ENCODE data around the gene NXT1.
"Not testable (repeated sequence)": the region's sequence is repeated elsewhere in the genome, so short reads cannot be mapped to it uniquely, and the experiment has no call there.

The NXT1 gene

GRCh38 chr20:23350196-23350903 is at the start of gene NXT1:
NXT1 (plus strand) TSS chr20:23350791; CDS start chr20:23354042, 3,251 bp downstream.
- peak; percentile 92 for DNase-seq (ENCODE audit: low read depth)

DNA sequence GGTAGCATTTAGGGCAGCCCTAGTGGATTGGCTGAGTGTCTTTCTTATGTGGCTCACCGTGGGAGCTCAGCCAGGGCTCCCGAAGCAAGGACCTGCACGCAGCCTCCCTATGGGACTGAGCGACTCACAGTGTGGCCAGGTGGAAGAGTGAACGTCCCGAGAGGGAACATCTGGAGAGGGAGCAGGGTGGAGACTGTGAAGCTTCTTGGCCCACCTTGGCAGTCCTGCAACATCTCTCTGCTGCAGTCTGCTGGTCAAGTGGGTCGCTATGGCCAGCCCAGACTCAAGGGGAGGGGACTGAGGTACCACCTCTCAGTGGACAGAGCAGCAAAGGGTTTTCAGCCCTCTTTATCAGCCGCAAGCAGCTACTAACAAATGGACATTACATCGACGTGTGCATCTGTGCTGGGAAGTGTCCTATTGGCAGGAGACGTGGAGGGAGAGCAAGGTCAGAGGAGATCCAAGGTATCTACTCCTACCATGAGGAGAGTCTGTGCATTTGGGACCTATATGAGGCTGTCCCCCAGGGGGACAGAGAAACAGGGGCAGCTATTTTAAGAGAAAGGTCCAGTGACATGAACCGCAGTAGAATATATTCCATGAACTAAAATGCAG is 49.0 kb upstream of the NXT1 start:
- no peak for DNase-seq (ENCODE audit: low read depth)

DNA sequence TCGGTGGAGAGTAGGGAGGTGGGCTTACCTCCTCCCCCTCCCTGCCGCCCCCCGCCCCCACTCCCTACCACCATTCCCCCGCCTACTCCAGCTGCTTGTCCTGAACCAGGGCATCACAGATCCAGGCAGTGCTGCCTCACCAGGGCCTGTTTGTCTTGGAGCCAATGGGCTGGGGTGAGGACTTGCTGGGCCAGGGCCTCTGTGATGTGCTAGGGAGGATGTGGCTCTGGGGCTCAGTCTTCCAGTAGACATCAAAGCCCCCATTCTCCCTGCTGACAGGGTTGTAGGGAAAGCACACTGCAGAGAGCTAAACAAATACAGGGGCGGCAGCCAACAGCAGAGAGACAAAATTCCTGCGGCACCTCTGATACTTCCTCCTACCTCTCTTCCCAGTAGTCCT is 48.2 kb upstream of the NXT1 start:
- DNase-seq (ENCODE audit: low read depth): no peak

DNA sequence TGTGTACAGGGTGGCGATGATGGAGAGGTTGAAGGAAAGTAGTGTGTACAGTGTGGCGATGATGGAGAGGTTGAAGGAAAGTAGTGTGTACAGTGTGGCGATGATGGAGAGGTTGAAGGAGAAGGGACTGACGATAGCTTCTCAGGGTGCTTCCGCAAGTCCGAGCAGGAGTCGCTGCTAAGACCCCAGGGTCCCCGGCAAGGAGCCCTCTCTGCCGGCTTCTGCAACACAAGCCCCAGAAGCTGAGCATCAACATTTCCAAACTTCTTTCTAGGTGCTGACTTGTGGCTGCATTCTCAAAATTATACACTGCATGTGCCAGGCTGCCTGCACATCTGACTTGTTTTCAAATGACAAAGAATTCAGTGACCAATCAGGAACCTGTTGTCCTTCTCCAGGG is 47.8 kb upstream of the NXT1 start:
- no peak for DNase-seq (ENCODE audit: low read depth)

DNA sequence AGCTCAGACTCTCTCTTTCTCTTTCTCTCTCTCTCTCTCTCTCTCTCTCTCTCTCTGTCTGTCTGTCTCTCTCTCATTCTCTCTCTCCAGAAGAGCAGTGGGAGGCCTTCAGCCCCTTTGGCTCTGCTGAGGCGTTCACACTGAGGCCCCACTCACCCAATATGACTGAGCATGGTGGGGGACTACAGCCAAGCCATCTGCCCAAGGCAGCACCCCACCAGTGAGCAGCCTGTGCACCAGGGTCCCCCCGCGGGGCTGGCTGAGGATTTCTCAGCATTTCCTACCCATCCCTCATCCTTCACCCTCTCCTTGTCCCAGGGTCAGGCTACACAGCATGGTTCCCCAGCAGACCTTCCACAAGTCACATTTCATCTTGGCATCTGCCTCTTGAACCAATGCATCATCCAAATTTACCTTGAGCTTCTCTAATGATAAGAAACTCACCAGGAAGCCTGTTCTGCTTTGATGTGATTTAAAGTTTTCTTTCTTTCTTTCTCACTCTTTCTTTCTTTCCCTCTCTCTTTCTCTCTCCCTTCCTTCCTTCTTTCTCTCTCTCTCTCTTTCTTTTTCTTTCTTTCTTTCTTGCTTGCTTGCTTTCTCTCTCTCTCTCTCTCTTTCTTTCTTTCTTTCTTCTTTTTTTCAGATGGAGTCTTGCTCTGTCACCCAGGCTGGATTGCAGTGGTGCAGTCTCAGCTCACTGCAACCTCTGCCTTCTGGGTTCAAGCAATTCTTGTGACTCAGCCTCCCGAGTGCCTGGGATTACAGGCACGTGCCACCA is 47.1 kb upstream of the NXT1 start:
- no peak for DNase-seq (ENCODE audit: low read depth)

DNA sequence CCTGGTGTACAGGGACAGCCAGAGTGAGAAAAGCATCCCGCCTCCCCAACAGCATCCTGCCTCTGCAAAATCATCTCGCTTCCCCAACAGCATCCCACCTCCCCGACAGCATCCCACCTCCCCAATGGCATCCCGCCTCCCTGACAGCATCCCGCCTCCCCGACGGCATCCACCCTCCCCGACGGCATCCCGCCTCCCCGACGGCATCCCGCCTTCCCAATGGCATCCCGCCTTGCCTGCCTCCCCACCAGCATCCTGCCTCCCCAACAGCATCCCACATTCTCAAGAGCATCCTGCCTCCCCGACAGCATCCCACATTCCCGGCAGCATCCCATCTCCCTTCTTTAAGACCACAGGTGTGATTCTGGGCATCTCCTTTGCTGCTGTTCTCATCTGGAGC is 46.0 kb upstream of the NXT1 start:
- DNase-seq (ENCODE audit: low read depth): no peak

GRCh38 chr20:23305098-23305497 is 45.5 kb upstream of the NXT1 start:
- no peak for DNase-seq (ENCODE audit: low read depth)

- DNase-seq (ENCODE audit: low read depth): not testable (repeated sequence)
These were observed 43.2 kb upstream of the NXT1 start for GRCh38 chr20:23307393-23307792.

- no peak for DNase-seq (ENCODE audit: low read depth)
These were observed 42.6 kb upstream of the NXT1 start for GRCh38 chr20:23308024-23308423.

DNA sequence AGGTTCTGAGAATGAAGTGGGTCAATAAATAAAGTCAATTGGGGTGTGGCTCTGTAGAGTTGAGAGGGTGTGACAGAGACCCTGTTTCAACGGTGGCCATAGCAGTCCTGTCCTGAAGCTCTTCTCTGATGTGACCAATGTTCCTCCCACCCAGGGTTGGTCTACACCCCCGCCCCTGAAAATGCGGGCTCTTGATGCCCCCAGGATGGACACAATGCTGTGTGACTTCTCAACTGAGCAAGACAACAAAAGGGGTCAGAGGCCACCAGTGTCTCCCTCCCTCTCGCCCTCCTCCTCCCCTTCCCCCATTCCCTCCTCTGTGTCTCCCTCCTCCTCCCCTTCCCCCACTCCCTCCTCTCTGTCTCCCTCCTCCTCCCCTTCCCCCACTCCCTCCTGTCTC is 41.7 kb upstream of the NXT1 start:
- no peak for DNase-seq (ENCODE audit: low read depth)

GRCh38 chr20:23309781-23310180 is 40.8 kb upstream of the NXT1 start:
- DNase-seq (ENCODE audit: low read depth): no peak

DNA sequence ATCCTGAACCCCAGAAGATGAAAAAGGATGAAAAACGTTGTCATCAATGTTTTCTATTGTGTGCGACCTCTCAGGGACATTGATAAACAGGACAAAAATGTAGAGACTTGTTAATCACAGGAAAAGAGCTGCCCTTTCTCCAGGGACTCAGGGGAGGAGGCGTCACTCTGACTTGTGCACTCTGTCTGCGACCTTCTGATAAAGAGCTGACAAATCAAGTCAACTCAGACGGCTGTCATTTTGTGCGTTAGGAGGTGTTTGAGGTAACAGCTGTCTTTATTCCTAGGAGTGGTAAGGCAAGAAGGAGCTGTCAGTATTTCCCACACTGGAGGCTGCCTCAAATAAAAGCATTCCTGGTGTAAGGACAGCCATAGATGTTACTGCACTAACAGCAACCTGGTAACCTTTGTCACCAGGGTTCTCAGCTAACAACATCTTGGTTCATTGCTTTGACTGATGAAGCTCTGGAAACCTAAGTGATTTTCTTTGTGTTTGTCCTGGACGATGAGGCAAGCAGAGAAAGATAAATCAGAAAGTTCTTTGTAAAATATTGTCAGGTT is 38.6 kb upstream of the NXT1 start:
- no peak for DNase-seq (ENCODE audit: low read depth)

DNA sequence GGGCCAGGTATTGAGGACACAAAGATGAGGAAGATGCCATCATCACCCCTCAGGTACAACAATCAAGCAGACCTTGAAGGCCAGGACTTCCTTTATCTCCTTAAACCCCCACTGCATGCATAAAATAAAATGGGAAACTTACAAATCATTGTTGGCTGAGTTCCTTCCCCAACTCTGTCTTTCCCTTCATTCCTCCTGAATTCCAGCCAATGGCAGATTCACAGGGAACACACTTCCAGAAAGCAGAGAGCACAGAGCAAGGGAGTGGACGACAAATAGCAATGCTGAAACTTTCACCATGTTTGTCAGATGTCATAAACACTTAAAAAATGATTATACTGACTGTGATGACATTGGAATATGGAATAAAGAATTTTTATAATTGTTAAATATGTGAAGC is 37.3 kb upstream of the NXT1 start:
- no peak for DNase-seq (ENCODE audit: low read depth)

DNA sequence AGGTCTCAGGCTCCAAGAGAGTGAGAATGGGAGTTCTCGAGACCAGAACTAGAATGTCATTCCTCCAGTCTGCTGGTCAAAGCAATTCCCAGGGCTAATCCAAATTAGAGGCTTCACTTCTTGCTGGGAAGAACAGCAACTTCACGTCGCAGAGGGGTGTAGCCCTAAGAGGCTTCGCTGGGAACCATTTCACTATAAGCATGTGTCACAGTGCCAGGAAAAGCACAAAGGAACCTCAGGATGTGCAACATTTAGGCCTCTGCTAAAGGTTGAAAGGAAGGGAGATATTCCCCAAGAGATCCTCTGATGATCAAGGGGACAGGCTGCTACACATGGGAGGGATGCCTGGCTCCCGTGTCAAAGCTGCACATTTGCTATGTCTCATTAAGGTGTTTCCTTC is 35.9 kb upstream of the NXT1 start:
- DNase-seq (ENCODE audit: low read depth): no peak

- no peak for DNase-seq (ENCODE audit: low read depth)
These were observed 35.5 kb upstream of the NXT1 start for GRCh38 chr20:23315099-23315498.

DNA sequence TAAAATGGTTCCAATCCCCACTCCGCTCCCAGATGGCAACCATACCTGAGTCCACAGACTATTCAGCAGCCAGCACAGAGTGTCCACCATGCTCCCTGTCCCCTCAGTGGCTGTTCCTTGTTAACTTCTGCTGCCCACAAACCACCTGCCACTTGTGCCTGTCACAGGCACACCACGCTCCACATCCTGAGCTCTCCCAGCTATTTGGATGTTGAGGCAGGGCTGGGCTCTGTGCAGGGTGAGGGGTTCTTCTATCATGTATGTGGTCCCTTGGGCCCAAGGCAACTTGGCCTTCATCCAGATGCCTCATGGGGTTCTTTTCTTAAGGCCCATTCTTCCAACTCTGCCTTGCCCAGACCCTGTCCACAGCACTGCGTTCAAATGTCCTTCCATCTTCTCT is 34.0 kb upstream of the NXT1 start:
- no peak for DNase-seq (ENCODE audit: low read depth)

- no peak for DNase-seq (ENCODE audit: low read depth)
These were observed 33.5 kb upstream of the NXT1 start for GRCh38 chr20:23317081-23317480.

- DNase-seq (ENCODE audit: low read depth): no peak
These were observed 32.2 kb upstream of the NXT1 start for GRCh38 chr20:23318347-23318746.

DNA sequence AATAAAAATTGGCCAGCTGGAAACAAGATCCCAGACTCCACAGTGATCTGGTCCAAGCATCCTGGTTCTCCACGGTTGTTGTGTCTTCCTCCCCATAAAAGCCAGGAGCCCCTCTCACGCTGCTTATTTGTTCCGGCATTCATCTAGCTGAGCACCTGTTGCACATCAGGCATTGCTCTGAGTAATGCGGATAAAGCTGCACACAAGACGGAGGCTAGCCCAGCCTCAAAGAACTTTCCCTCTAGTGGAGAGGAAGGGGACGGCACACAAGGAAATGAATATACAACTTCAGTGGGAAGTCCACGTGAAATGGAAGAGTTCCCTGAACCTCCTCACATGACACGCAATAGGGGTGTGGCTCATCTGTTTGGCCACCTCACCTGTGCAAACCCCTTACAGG is 30.3 kb upstream of the NXT1 start:
- DNase-seq (ENCODE audit: low read depth): no peak

DNA sequence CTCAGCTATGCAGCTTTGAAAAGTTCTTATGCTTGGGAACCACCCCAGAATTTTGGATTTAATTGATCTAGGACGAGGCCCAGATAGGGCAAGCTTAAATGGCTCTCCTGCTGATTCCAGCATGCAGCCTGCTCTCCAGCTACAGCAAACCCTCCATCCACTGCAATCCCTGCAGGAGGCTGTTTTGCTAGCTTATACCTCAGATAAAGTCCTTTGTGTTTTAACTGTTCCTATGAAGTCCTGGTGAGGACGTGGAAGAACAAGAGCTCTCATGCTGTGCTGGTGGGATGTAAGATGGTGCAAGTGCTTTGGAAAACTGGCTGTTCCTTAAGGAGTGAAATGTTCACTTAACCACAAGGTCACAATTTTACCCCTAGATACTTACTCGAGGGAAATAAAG is 25.5 kb upstream of the NXT1 start:
- DNase-seq (ENCODE audit: low read depth): no peak

DNA sequence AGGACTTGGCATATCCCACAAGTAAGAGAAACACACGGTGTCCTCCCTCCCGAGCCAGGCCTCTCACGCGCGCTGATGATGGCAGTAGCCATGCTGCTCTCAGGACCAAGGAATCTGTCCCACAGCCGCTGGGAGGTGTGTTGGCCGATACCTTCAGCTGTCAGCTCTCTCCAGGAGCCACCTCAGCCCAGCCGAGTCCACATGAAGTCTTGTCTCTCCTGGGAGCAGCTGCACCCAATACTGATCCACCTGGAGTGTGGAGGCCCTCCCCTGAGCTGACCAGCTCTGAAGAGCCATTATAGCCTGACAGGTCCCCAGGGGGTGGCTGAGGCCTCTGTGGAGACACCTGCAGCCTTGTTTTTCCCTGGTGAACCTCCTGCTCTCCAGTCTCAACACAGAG is 23.8 kb upstream of the NXT1 start:
- DNase-seq (ENCODE audit: low read depth): no peak

DNA sequence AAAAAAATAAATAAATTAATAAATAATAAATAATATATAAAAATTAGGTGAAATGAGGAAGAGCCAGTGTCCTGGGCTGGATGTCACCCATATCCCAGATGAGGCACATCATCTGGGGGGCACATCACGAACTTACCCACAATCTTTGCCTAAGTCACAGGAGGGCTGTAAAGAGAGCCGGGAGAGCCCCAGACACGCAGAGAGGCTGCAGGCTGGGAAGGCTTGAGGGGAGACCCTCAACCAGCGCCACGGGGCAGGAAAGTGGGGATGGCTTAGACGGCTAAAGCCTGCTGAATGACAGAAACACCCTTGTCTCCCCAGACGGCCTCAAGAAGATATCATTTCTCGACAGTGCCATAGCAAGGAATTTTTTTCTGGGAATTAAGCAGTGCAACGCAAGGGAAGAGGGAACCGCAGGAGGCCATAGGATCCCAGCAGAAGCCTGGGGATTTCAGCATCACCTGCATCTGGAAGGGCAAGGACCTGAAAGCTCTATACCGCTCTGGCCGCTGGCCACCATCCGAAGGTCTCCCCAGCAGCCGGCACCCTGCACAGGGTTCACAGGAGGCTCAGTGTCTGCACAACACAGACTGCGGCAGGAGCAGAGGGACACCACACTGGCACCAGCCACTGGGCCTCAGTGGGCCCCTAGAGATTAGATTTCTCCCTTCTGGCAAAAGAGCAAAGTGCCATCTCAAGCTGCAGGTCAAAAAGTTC is 22.8 kb upstream of the NXT1 start:
- no peak for DNase-seq (ENCODE audit: low read depth)
